H4 (cell line): ENCODE measurements around the gene MEF2C. TPM values are rescaled to one million over a fixed set of nuclear protein-coding genes. Genes with fewer than 3 reads are reported as not detected.
A peak's percentile ranks its signal among the peaks of the same experiment; 100 is the strongest.

ENCODE experiments used
- DNase-seq: peaks from one replicate; pipeline ENCODE4 v3.0.0-alpha.2; 2015; ENCODE audit warnings: low spot score
- total RNA-seq: library from RNA; depleted of rRNA; stranded (reverse); fragments of >200 nt; shearing (Covaris generic); gene quantifications from 2 replicates; pipeline ENCODE4 v1.2.3, GENCODE V29; 2014

MEF2C gene
- total RNA-seq, 1 experiment from 2014 or later: 7.5 TPM

GRCh38 chr5:88829054-88829453 is 53.9 kb downstream of the MEF2C start:
- peak; percentile 4 for DNase-seq

GRCh38 chr5:88827997-88828396 is 55.0 kb downstream of the MEF2C start:
- DNase-seq: no peak

GRCh38 chr5:88826646-88827585 is 56.1 kb downstream of the MEF2C start:
- peak; percentile 54 for DNase-seq

- no peak for DNase-seq
Measured at GRCh38 chr5:88825584-88826315, 57.2 kb downstream of the MEF2C start.

GRCh38 chr5:88824892-88825583 is 57.9 kb downstream of the MEF2C start:
- DNase-seq: peak; percentile 36

- DNase-seq: no peak
Measured at GRCh38 chr5:88824141-88824540, 58.8 kb downstream of the MEF2C start.

- DNase-seq: no peak
Measured at GRCh38 chr5:88823201-88823600, 59.8 kb downstream of the MEF2C start.

- DNase-seq: no peak
Measured at GRCh38 chr5:88821161-88821560, 61.8 kb downstream of the MEF2C start.

GRCh38 chr5:88820581-88820980 is 62.4 kb downstream of the MEF2C start:
- DNase-seq: no peak

GRCh38 chr5:88819301-88819999 is 63.5 kb downstream of the MEF2C start:
- DNase-seq: no peak

- DNase-seq: no peak
Measured at GRCh38 chr5:88818296-88818695, 64.7 kb downstream of the MEF2C start.

GRCh38 chr5:88816195-88816594 is 66.8 kb downstream of the MEF2C start:
- DNase-seq: no peak

- DNase-seq: no peak
Measured at GRCh38 chr5:88815050-88815789, 67.8 kb downstream of the MEF2C start.

- no peak for DNase-seq
Measured at GRCh38 chr5:88813805-88814575, 69.0 kb downstream of the MEF2C start.

- DNase-seq: no peak
Measured at GRCh38 chr5:88813244-88813643, 69.7 kb downstream of the MEF2C start.

- no peak for DNase-seq
Measured at GRCh38 chr5:88808153-88808552, 74.8 kb downstream of the MEF2C start.

- DNase-seq: no peak
Measured at GRCh38 chr5:88807327-88807726, 75.7 kb downstream of the MEF2C start.

- DNase-seq: no peak
Measured at GRCh38 chr5:88806338-88806737, 76.6 kb downstream of the MEF2C start.

- DNase-seq: no peak
Measured at GRCh38 chr5:88805151-88805784, 77.7 kb downstream of the MEF2C start.

GRCh38 chr5:88804444-88804843 is 78.5 kb downstream of the MEF2C start:
- no peak for DNase-seq
